Body of pancreas (tissue), 4 donors: ENCODE data around the gene SMC3. TPM values are rescaled to one million over a fixed set of nuclear protein-coding genes. Genes with fewer than 3 reads are reported as not detected.
A peak's percentile ranks its signal among the peaks of the same experiment; 100 is the strongest.

Source experiments
- ATAC-seq: fragments of 150-250 bp; one replicate; pipeline ENCODE4 v1.9.1; 2016
- DNase-seq, 4 donors: peaks; one replicate each; pipeline ENCODE4 v3.0.0-alpha.2; 2019
- H3K27ac ChIP-seq, 4 donors: fragments of 200-600 bp; sonication (generic); 1 replicate in 3 of 4; 2 replicates in 1 of 4; pipeline versions ENCODE4 v1.5.1 to v1.6.1; 2016 to 2019; ENCODE audit warnings: mild to moderate bottlenecking in 1 of 4, mixed read lengths in 1 of 4, moderate library complexity in 1 of 4
- H3K27me3 ChIP-seq, 2 donors: fragments of 200-600 bp; sonication (generic); one replicate each; pipeline ENCODE4 v1.6.0; 2016; ENCODE audit warnings: mild to moderate bottlenecking in 1 of 2
- H3K36me3 ChIP-seq, 2 donors: fragments of 200-600 bp; sonication (generic); replicated peaks in 1 of 2; 2 replicates each; pipeline ENCODE4 v1.5.1; 2016; ENCODE audit warnings: low read depth in 2 of 2; ENCODE audit not compliant: insufficient read depth in 1 of 2
- H3K4me1 ChIP-seq: fragments of 200-600 bp; sonication (generic); one replicate; pipeline ENCODE4 v1.6.0; 2016
- H3K4me3 ChIP-seq, 2 donors: fragments of 200-600 bp; sonication (generic); 1 replicate in 1 of 2; 2 replicates in 1 of 2; pipeline ENCODE4 v1.5.1; 2016 to 2019
- H3K9me3 ChIP-seq, 3 donors: fragments of 200-600 bp; sonication (generic); 1 replicate in 2 of 3; 2 replicates in 1 of 3; pipeline ENCODE4 v1.5.1; 2016
- CTCF ChIP-seq, 7 experiments: fragments of 450-650 bp in 4 of 7; fragments of 200-600 bp in 3 of 7; sonication (generic) in 3 of 7; IDR thresholded peaks; one replicate each; pipeline ENCODE4 v1.5.1; 2016 to 2019; ENCODE audit warnings: antibody characterized with exemption in 7 of 7
- POLR2A ChIP-seq, 3 donors: fragments of 450-650 bp; IDR thresholded peaks; one replicate each; pipeline ENCODE4 v1.6.1; 2016; ENCODE audit warnings: antibody characterized with exemption in 3 of 3, mild to moderate bottlenecking in 2 of 3
- WGBS, 2 donors: methylation state at CpG; one replicate each; pipeline ENCODE4 v1.1.5; 2017; 5-methylcytosine and 5-hydroxymethylcytosine counted together
- intact Hi-C: fragments of 100-400 bp; cut with DNase I; formaldehyde crosslinking; loops from one replicate; pipeline ENCODE4 v1.15.1; 2023
- total RNA-seq, 2 donors: library from RNA; depleted of rRNA; stranded (reverse); fragments of >200 nt; gene quantifications; one replicate each; pipeline ENCODE4 v1.1.0, GENCODE V29; 2016

Gene SMC3
- total RNA-seq, 2 donors from 2014 or later, result 18.4 to 22.1 TPM

GRCh38 chr10:110563132-110563531 lies 4.4 kb upstream of the SMC3 start:
- 84 to 90% methylated on average over 8 of the region's 8 CpGs for WGBS, 2 donors
- Histone ChIP-seq H3K4me1 (peaks cover 10% of the 10 kb centered on the region), H3K4me3 (no peak overlapping the region), H3K27me3 (no peaks in the 10 kb centered on the region), H3K9me3 (no peaks in the 10 kb centered on the region), H3K36me3 (no peaks in the 10 kb centered on the region), H3K27ac (no peak overlapping the region)
- ATAC-seq (no peak), DNase-seq (no peak)
- intact Hi-C loops, result no loop called here
- TF ChIP-seq CTCF (IDR thresholded peaks at IDR 0.05) (no peak), POLR2A (IDR thresholded peaks at IDR 0.05) (no peak)

- TF ChIP-seq CTCF (IDR thresholded peaks at IDR 0.05), result no peak
- TF ChIP-seq POLR2A (IDR thresholded peaks at IDR 0.05), result no peak
- DNase-seq (no peak), ATAC-seq (no peak)
- intact Hi-C loops, result no loop called here
- Histone ChIP-seq H3K27ac (peak overlapping the region; percentile 81 to 89 (median 86)), H3K27me3 (no peaks in the 10 kb centered on the region), H3K4me1 (peaks cover 39% of the 10 kb centered on the region), H3K4me3 (peak overlapping the region; percentile 3 to 92), H3K9me3 (no peaks in the 10 kb centered on the region), H3K36me3 (no peaks in the 10 kb centered on the region)
- WGBS, 2 donors, result 46 to 50% methylated on average over 19 of the region's 19 CpGs
These were observed 859 bp upstream of the SMC3 start for GRCh38 chr10:110566472-110567200.

- H3K4me1 ChIP-seq, result peaks cover 45% of the 10 kb centered on the region
- peak; percentile 33 for ATAC-seq
- intact Hi-C loops, result no loop called here
- 0% methylated on average over 3 to 40 of the region's 40 CpGs for WGBS, 2 donors
- peak overlapping the region; percentile 89 to 92 for H3K4me3 ChIP-seq
- no peaks in the 10 kb centered on the region for H3K27me3 ChIP-seq
- DNase-seq, result peak in 3 of 4 donors; percentile 40 to 46 (median 43)
- no peaks in the 10 kb centered on the region for H3K36me3 ChIP-seq
- peak overlapping the region; percentile 81 to 89 (median 86) for H3K27ac ChIP-seq
- TF ChIP-seq POLR2A (IDR thresholded peaks at IDR 0.05) (no peak), CTCF (IDR thresholded peaks at IDR 0.05) (no peak)
- H3K9me3 ChIP-seq, result no peaks in the 10 kb centered on the region
These were observed 700 bp downstream of the SMC3 start for GRCh38 chr10:110568055-110568735.

- H3K27me3 ChIP-seq, result no peaks in the 10 kb centered on the region
- 47 to 50% methylated on average over 3 of the region's 3 CpGs for WGBS, 2 donors
- no peaks in the 10 kb centered on the region for H3K36me3 ChIP-seq
- no peak overlapping the region for H3K27ac ChIP-seq
- DNase-seq, result no peak
- TF ChIP-seq CTCF (IDR thresholded peaks at IDR 0.05), result no peak
- TF ChIP-seq POLR2A (IDR thresholded peaks at IDR 0.05), result no peak
- peaks cover 45% of the 10 kb centered on the region for H3K4me1 ChIP-seq
- H3K9me3 ChIP-seq, result no peaks in the 10 kb centered on the region
- H3K4me3 ChIP-seq, result no peak overlapping the region
- intact Hi-C loops, result no loop called here
- ATAC-seq, result no peak
These were observed 1.6 kb downstream of the SMC3 start for GRCh38 chr10:110569122-110569521.
